MCF 10A (cell line): ENCODE data around the gene SPATA12. TPM values are rescaled to one million over a fixed set of nuclear protein-coding genes. Genes with fewer than 3 reads are reported as not detected.

Source experiments
- BruUV-seq: library from RNA; stranded (reverse); fragments of 400-500 nt; replicated peaks from 2 replicates; lab custom pipeline; 2021; lab: Mats Ljungman, UMichigan
- CTCF ChIA-PET: fragments of 300-600 bp; sonication (Branson Sonifier 250); formaldehyde crosslinking; extraction: SDS; loops from one replicate; lab custom pipeline; 2021; ENCODE audit warnings: antibody characterized with exemption, inconsistent platforms; lab: Yijun Ruan, JAX
- POLR2A ChIA-PET: fragments of 300-600, 350-650 bp; sonication (Branson Sonifier 250); formaldehyde crosslinking; extraction: SDS; loops from one replicate; lab custom pipeline; 2020; ENCODE audit warnings: antibody characterized with exemption, inconsistent platforms; lab: Yijun Ruan, JAX
- DNase-seq: peaks from one replicate; pipeline ENCODE4 v3.0.0-alpha.2; 2018; ENCODE audit not compliant: unreplicated experiment
- H3K27ac Mint-ChIP-seq: one replicate; pipeline ENCODE4 v1.8.0; 2022; ENCODE audit warnings: mild to moderate bottlenecking, low read depth, mixed read lengths; ENCODE audit not compliant: unreplicated experiment
- H3K27me3 Mint-ChIP-seq: one replicate; pipeline ENCODE4 v1.8.0; 2022; ENCODE audit warnings: mixed read lengths; ENCODE audit not compliant: insufficient read depth, unreplicated experiment
- H3K36me3 Mint-ChIP-seq: one replicate; pipeline ENCODE4 v1.8.0; 2022; ENCODE audit warnings: mild to moderate bottlenecking, moderate library complexity, mixed read lengths; ENCODE audit not compliant: insufficient read depth, unreplicated experiment
- H3K4me1 Mint-ChIP-seq: one replicate; pipeline ENCODE4 v1.8.0; 2022; ENCODE audit warnings: mixed read lengths; ENCODE audit not compliant: insufficient read depth, unreplicated experiment
- H3K4me3 Mint-ChIP-seq: one replicate; pipeline ENCODE4 v1.8.0; 2022; ENCODE audit warnings: mild to moderate bottlenecking, moderate library complexity, mixed read lengths; ENCODE audit not compliant: unreplicated experiment
- H3K9me3 Mint-ChIP-seq: one replicate; pipeline ENCODE4 v1.8.0; 2022; ENCODE audit warnings: mixed read lengths; ENCODE audit not compliant: unreplicated experiment
- CTCF ChIP-seq: fragments of 200-600 bp; IDR thresholded peaks from one replicate; pipeline ENCODE4 v1.8.0; 2022; ENCODE audit warnings: antibody characterized with exemption, mild to moderate bottlenecking; ENCODE audit not compliant: unreplicated experiment
- intact Hi-C: fragments of 100-400 bp; cut with micrococcal nuclease; formaldehyde crosslinking; loops from 2 replicates; pipeline ENCODE4 v1.14.1; 2022
- total RNA-seq: library from RNA; stranded (reverse); gene quantifications from 2 replicates; pipeline ENCODE4 v1.2.3, GENCODE V29; 2022

Gene SPATA12
- total RNA-seq, 1 experiment from 2014 or later, result not detected

DNA sequence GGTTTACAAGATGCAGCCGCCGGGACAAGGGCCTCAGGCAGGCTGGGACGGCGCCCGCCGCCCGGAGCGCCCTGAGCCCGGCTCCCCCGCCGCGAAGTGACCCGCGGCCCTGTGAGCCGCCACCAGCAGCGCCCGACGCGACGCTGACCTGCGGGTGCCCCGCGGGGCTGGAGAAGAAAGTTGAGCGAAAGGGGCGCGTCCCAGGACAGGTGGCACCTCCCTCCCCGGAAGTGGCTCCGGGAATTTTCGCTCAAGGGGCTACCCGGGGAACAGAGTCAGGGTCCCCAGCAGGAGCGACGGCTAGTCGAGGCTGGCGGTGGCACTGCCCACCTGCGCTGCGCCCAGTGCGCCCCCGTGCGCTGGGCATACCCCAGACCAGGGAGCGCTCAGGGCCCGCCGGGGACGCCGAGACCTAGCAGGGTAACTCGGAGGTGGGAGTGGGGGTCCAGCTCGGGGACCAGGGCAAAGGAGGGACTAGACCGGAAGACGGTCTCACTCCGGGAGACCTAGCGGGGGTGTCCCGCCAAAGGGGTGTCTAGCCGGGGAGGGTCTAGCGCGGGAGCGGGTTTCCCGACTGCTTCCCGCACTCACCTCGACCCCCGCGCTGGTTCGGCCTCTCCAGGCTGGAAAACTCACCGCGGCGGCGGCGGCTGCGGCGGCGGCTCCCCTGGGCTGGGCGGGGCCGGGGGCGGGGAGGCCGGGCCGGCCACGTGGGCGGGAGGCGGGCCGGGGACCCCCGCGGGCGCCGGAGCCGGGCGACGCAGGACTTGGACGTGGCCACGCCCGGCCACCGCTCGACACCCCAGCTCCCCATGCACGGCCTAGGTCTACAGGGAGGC, 18.4 kb downstream of the SPATA12 start:
- H3K27ac Mint-ChIP-seq, result no peak overlapping the region
- TSS peak; percentile 29 for BruUV-seq
- TF ChIP-seq CTCF, result no peak
- POLR2A ChIA-PET, result interaction anchor here (0.7 to 3.3 kb wide), 5 partner anchors 10 to 72 kb away, joined by 3 to 28 read pairs (median 13); no protein-coding TSS in a partner anchor
- no peaks in the 10 kb centered on the region for H3K27me3 Mint-ChIP-seq
- H3K9me3 Mint-ChIP-seq, result no peaks in the 10 kb centered on the region
- intact Hi-C loops, result loop anchor here (2.0 to 10.0 kb wide), 2 partner anchors 84 to 374 kb away; no protein-coding TSS in a partner anchor
- DNase-seq, result peak; percentile 60
- CTCF ChIA-PET, result interaction anchor here (1.1 to 2.6 kb wide), 4 partner anchors 20 to 97 kb away, joined by 3 to 14 read pairs (median 4); no protein-coding TSS in a partner anchor
- peak overlapping the region; percentile 73 for H3K4me3 Mint-ChIP-seq
- no peaks in the 10 kb centered on the region for H3K36me3 Mint-ChIP-seq
- peaks cover 5% of the 10 kb centered on the region for H3K4me1 Mint-ChIP-seq

- BruUV-seq, result TSS peak; percentile 30
- peak overlapping the region; percentile 73 for H3K4me3 Mint-ChIP-seq
- peak; percentile 44 for DNase-seq
- peaks cover 5% of the 10 kb centered on the region for H3K4me1 Mint-ChIP-seq
- no peaks in the 10 kb centered on the region for H3K9me3 Mint-ChIP-seq
- TF ChIP-seq CTCF, result no peak
- CTCF ChIA-PET, result interaction anchor here (1.6 to 2.6 kb wide), 3 partner anchors 78 to 84 kb away, joined by 5 to 14 read pairs (median 11); no protein-coding TSS in a partner anchor
- no peaks in the 10 kb centered on the region for H3K27me3 Mint-ChIP-seq
- no peak overlapping the region for H3K27ac Mint-ChIP-seq
- intact Hi-C loops, result loop anchor here (2.0 to 10.0 kb wide), 2 partner anchors 85 to 375 kb away; no protein-coding TSS in a partner anchor
- no peaks in the 10 kb centered on the region for H3K36me3 Mint-ChIP-seq
- POLR2A ChIA-PET, result interaction anchor here (1.1 to 3.3 kb wide), 3 partner anchors 11 to 73 kb away, joined by 3 to 28 read pairs (median 13); no protein-coding TSS in a partner anchor
Observed at GRCh38 chr3:57079474-57079831, 19.0 kb downstream of the SPATA12 start.

DNA sequence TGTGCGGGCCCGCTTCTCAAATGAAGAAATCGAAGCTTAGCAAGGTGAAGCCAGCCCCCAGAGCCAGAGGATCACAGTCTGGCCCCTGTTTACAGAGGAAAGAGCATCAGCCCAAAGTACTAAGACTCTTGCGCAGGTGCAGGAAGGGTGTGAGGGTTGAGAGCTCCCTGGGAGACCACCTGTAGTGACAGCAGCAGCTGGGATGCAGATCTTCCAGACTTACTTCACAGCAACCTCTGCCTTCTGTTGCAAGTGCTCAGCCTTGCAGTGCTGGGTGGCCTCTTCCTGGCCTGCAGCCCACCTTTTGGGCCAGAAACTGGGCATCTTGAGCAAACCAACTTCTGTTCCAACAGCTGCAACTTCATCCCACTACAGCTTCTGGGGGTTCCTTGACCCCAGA, 19.7 kb downstream of the SPATA12 start:
- H3K27ac Mint-ChIP-seq, result no peak overlapping the region
- no peak for TF ChIP-seq CTCF
- intact Hi-C loops, result no loop called here
- peak overlapping the region; percentile 73 for H3K4me3 Mint-ChIP-seq
- no peaks in the 10 kb centered on the region for H3K27me3 Mint-ChIP-seq
- H3K4me1 Mint-ChIP-seq, result peaks cover 11% of the 10 kb centered on the region
- no peaks in the 10 kb centered on the region for H3K36me3 Mint-ChIP-seq
- ChIA-PET CTCF (interaction anchor here (0.6 to 2.2 kb wide), 3 partner anchors 19 to 85 kb away, joined by 3 to 11 read pairs (median 4); no protein-coding TSS in a partner anchor), POLR2A (interaction anchor here (0.6 to 3.3 kb wide), 4 partner anchors 12 to 725 kb away, joined by 3 to 28 read pairs (median 8); no protein-coding TSS in a partner anchor)
- no peaks in the 10 kb centered on the region for H3K9me3 Mint-ChIP-seq
- BruUV-seq, result no TSS peak
- no peak for DNase-seq

GRCh38 chr3:57081173-57081572, 20.7 kb downstream of the SPATA12 start:
- no peak overlapping the region for H3K4me3 Mint-ChIP-seq
- H3K36me3 Mint-ChIP-seq, result no peaks in the 10 kb centered on the region
- POLR2A ChIA-PET, result no interaction called here
- CTCF ChIA-PET, result interaction anchor here (0.7 to 2.2 kb wide), 3 partner anchors 75 to 89 kb away, joined by 3 to 11 read pairs (median 3); no protein-coding TSS in a partner anchor
- peaks cover 11% of the 10 kb centered on the region for H3K4me1 Mint-ChIP-seq
- H3K27me3 Mint-ChIP-seq, result no peaks in the 10 kb centered on the region
- TF ChIP-seq CTCF, result no peak
- H3K9me3 Mint-ChIP-seq, result no peaks in the 10 kb centered on the region
- H3K27ac Mint-ChIP-seq, result no peak overlapping the region
- intact Hi-C loops, result no loop called here
- no TSS peak for BruUV-seq
- DNase-seq, result no peak
